ENCODE data around the gene GNAZ. TPM values are rescaled to one million over a fixed set of nuclear protein-coding genes. Genes with fewer than 3 reads are reported as not detected.

The GNAZ gene
- total and polyA plus RNA-seq, 8 donors = 1.7 to 4.7 (median 3.9) TPM

- intact Hi-C loops (cut with DNase I) = no loop called here
These were observed 52.1 kb downstream of the GNAZ start for GRCh38 chr22:23122216-23122957.

DNA sequence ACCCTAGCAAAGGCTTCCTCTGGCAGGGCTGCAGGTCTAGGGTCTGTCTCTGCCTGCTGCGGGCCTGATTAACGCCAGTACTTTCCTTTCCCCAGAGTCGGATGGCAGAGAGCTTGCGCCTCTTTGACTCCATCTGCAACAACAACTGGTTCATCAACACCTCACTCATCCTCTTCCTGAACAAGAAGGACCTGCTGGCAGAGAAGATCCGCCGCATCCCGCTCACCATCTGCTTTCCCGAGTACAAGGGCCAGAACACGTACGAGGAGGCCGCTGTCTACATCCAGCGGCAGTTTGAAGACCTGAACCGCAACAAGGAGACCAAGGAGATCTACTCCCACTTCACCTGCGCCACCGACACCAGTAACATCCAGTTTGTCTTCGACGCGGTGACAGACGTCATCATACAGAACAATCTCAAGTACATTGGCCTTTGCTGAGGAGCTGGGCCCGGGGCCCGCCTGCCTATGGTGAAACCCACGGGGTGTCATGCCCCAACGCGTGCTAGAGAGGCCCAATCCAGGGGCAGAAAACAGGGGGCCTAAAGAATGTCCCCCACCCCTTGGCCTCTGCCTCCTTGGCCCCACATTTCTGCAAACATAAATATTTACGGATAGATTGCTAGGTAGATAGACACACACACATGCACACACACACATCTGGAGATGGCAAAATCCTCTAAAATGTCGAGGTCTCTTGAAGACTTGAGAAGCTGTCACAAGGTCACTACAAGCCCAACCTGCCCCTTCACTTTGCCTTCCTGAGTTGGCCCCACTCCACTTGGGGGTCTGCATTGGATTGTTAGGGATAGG, 52.9 kb downstream of the GNAZ start:
- TF ChIP-seq, protein P1, sequence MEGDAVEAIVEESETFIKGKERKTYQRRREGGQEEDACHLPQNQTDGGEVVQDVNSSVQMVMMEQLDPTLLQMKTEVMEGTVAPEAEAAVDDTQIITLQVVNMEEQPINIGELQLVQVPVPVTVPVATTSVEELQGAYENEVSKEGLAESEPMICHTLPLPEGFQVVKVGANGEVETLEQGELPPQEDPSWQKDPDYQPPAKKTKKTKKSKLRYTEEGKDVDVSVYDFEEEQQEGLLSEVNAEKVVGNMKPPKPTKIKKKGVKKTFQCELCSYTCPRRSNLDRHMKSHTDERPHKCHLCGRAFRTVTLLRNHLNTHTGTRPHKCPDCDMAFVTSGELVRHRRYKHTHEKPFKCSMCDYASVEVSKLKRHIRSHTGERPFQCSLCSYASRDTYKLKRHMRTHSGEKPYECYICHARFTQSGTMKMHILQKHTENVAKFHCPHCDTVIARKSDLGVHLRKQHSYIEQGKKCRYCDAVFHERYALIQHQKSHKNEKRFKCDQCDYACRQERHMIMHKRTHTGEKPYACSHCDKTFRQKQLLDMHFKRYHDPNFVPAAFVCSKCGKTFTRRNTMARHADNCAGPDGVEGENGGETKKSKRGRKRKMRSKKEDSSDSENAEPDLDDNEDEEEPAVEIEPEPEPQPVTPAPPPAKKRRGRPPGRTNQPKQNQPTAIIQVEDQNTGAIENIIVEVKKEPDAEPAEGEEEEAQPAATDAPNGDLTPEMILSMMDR (IDR thresholded peaks at IDR 0.05) = no peak
- Histone ChIP-seq H3K4me1 (no peaks in the 10 kb centered on the region), H3K27me3 (no peaks in the 10 kb centered on the region), H3K9me3 (no peaks in the 10 kb centered on the region), H3K27ac (no peak overlapping the region), H3K4me3 (no peak overlapping the region), H3K36me3 (no peaks in the 10 kb centered on the region)
- DNase-seq (peak in 1 of 4 donors; percentile 55), ATAC-seq (no peak)
- intact Hi-C loops (cut with DNase I) = no loop called here

More at GRCh38 chr22:23122216-23122957, 52.1 kb downstream of the GNAZ start:
- Histone ChIP-seq H3K4me3 (no peak overlapping the region), H3K9me3 (no peaks in the 10 kb centered on the region), H3K27ac (no peak overlapping the region), H3K4me1 (no peaks in the 10 kb centered on the region), H3K36me3 (no peaks in the 10 kb centered on the region), H3K27me3 (no peaks in the 10 kb centered on the region)
- DNase-seq (peak in 1 of 4 donors; percentile 39), ATAC-seq (no peak)
- TF ChIP-seq, protein P1 (IDR thresholded peaks at IDR 0.05) = no peak

DNA sequence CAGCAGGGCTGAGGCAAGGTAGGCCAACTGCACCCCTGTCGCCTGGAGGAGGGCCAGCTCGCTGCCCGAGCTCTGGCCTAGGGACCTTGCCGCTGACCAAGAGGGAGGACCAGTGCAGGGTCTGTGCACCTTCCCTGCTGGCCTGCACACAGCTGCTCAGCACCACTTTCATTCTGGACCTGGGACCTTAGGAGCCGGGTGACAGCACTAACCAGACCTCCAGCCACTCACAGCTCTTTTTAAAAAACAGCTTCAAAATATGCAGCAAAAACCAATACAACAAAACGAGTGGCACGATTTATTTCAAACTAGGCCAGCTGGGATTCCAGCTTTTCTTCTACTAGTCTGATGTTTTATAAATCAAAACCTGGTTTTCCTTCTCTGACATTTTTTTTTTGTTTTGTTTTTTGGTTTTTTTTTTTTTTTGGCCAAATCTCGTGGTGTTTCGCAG, 53.5 kb downstream of the GNAZ start:
- intact Hi-C loops (cut with DNase I) = no loop called here

GRCh38 chr22:23124611-23125511, 54.5 kb downstream of the GNAZ start:
- TF ChIP-seq, protein P1 (IDR thresholded peaks at IDR 0.05) = no peak
- Histone ChIP-seq H3K4me3 (no peak overlapping the region), H3K27ac (no peak overlapping the region), H3K4me1 (no peaks in the 10 kb centered on the region), H3K9me3 (no peaks in the 10 kb centered on the region), H3K27me3 (no peaks in the 10 kb centered on the region), H3K36me3 (no peaks in the 10 kb centered on the region)
- intact Hi-C loops (cut with DNase I) = no loop called here
- DNase-seq (peak in 1 of 4 donors; percentile 63), ATAC-seq (no peak)

More for the DNA sequence above, 53.5 kb downstream of the GNAZ start:
- peak in 1 of 4 donors; percentile 55 for DNase-seq
- Histone ChIP-seq H3K27ac (no peak overlapping the region), H3K9me3 (no peaks in the 10 kb centered on the region), H3K36me3 (no peaks in the 10 kb centered on the region), H3K27me3 (no peaks in the 10 kb centered on the region), H3K4me1 (no peaks in the 10 kb centered on the region), H3K4me3 (no peak overlapping the region)
- no peak for ATAC-seq
- TF ChIP-seq, protein P1 (IDR thresholded peaks at IDR 0.05) = no peak
